HEK293 (cell line): ENCODE data around the gene PITPNM2.

ENCODE experiments used
- SALL2 ChIP-seq: fragments of 450-650 bp; formaldehyde crosslinking; IDR thresholded peaks from 2 replicates; pipeline ENCODE4 v1.5.0; 2017; ENCODE audit warnings: missing biosample characterization, mild to moderate bottlenecking, missing genetic modification characterization, borderline replicate concordance
- SCRT2 ChIP-seq: fragments of 450-650 bp; formaldehyde crosslinking; IDR thresholded peaks from 2 replicates; pipeline ENCODE4 v1.5.1; 2016; ENCODE audit warnings: missing biosample characterization, missing genetic modification characterization
- ZNF335 ChIP-seq: fragments of 450-650 bp; formaldehyde crosslinking; conservative IDR thresholded peaks from 2 replicates; pipeline ENCODE4 v1.5.1; 2016; ENCODE audit warnings: missing biosample characterization, missing genetic modification characterization
- ZNF76 ChIP-seq: fragments of 450-650 bp; formaldehyde crosslinking; IDR thresholded peaks from 2 replicates; pipeline ENCODE4; 2016; ENCODE audit warnings: low read depth, missing biosample characterization, missing genetic modification characterization, borderline replicate concordance
- ZSCAN18 ChIP-seq: fragments of 450-650 bp; formaldehyde crosslinking; IDR thresholded peaks from 2 replicates; pipeline ENCODE4 v1.5.1; 2016; ENCODE audit warnings: missing biosample characterization, missing genetic modification characterization
- TF ChIP-seq, protein P1 (sequence below): fragments of 450-650 bp; formaldehyde crosslinking; IDR thresholded peaks from 2 replicates; pipeline ENCODE4 v1.5.1; 2016; ENCODE audit warnings: missing biosample characterization, missing genetic modification characterization
- TF ChIP-seq, protein P2 (sequence below): fragments of 450-650 bp; formaldehyde crosslinking; optimal IDR thresholded peaks from 2 replicates; pipeline ENCODE3; 2016; ENCODE audit warnings: missing biosample characterization, mild to moderate bottlenecking, missing genetic modification characterization

GRCh38 chr12:123102781-123103503 lies 47.9 kb downstream of the PITPNM2 start:
- TF ChIP-seq, protein P1, sequence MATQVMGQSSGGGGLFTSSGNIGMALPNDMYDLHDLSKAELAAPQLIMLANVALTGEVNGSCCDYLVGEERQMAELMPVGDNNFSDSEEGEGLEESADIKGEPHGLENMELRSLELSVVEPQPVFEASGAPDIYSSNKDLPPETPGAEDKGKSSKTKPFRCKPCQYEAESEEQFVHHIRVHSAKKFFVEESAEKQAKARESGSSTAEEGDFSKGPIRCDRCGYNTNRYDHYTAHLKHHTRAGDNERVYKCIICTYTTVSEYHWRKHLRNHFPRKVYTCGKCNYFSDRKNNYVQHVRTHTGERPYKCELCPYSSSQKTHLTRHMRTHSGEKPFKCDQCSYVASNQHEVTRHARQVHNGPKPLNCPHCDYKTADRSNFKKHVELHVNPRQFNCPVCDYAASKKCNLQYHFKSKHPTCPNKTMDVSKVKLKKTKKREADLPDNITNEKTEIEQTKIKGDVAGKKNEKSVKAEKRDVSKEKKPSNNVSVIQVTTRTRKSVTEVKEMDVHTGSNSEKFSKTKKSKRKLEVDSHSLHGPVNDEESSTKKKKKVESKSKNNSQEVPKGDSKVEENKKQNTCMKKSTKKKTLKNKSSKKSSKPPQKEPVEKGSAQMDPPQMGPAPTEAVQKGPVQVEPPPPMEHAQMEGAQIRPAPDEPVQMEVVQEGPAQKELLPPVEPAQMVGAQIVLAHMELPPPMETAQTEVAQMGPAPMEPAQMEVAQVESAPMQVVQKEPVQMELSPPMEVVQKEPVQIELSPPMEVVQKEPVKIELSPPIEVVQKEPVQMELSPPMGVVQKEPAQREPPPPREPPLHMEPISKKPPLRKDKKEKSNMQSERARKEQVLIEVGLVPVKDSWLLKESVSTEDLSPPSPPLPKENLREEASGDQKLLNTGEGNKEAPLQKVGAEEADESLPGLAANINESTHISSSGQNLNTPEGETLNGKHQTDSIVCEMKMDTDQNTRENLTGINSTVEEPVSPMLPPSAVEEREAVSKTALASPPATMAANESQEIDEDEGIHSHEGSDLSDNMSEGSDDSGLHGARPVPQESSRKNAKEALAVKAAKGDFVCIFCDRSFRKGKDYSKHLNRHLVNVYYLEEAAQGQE = no peak
- TF ChIP-seq ZNF335 (tag by site-specific recombination) (no peak), SALL2 (no peak), SCRT2 (no peak), ZSCAN18 (no peak), ZNF76 (tag by site-specific recombination) (no peak)
- TF ChIP-seq, protein P2, sequence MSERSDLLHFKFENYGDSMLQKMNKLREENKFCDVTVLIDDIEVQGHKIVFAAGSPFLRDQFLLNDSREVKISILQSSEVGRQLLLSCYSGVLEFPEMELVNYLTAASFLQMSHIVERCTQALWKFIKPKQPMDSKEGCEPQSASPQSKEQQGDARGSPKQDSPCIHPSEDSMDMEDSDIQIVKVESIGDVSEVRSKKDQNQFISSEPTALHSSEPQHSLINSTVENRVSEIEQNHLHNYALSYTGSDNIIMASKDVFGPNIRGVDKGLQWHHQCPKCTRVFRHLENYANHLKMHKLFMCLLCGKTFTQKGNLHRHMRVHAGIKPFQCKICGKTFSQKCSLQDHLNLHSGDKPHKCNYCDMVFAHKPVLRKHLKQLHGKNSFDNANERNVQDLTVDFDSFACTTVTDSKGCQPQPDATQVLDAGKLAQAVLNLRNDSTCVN (tag by site-specific recombination) = no peak
